NCI-H146 (cell line): ENCODE results near the gene SECISBP2.

ENCODE experiments used
- DNase-seq: peaks from one replicate; lab custom pipeline; 2025; lab: John Stamatoyannopoulos, UW

SECISBP2 gene

DNA sequence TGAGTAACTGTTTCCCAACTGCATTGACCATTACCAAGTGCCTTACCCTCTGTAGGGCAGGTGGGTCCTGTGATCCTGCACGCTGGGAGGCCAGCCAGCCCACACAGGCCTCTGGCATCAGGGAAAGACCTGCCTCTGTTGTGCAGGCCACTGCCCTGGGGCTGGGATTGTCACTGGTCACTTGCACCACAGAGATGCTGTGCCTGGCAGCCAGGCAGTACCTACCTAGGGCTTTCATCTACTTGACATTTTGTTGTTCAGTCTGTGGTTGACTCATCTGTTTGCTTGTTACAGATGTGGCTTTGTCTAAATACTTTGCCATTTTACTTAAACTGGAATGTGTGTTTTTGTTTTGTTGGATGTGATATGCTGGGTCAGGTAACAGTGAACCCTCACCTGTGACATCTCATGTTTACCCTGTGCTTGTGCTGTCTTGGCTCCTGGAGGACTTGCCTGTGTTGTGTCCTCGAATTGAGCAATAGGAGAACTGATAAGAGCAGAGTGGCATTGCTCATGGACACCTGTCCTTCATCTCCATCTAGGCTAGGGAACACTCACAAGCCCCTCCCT lies 32.8 kb downstream of the SECISBP2 start:
- DNase-seq: no peak

DNA sequence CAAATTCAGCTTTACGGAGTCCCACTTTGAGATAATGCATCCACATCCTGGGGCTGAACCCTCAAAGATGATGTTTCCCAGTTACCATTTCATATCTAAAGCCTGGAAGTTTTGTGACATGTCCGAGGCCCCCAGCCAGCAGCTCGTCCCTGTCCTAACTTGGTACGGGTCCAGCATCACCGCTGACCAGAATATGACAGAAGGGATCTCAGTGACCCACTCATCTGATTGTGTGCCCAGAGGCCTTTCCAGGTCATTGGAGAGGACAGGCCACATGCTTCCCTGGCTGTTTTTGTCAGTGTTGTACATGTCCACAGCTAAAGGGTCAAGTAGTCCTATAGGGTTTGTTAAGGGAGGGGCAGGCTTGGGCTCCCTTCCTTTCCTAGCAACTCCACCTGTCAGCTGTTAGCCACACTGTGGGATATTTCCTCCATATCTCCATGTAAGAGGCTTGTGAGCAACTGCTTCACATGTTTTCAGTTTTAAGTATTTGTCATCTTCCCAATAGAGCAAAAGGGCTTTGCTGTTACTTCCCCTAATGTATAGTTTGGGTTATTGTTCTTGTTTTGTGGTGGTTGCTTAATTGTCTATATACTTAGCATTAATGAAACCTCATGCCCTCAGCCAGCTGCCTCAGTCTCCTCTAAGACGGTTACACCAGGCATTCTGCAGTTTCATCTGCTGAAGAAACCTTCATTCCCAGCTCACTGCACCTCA lies 33.4 kb downstream of the SECISBP2 start:
- DNase-seq: no peak

DNA sequence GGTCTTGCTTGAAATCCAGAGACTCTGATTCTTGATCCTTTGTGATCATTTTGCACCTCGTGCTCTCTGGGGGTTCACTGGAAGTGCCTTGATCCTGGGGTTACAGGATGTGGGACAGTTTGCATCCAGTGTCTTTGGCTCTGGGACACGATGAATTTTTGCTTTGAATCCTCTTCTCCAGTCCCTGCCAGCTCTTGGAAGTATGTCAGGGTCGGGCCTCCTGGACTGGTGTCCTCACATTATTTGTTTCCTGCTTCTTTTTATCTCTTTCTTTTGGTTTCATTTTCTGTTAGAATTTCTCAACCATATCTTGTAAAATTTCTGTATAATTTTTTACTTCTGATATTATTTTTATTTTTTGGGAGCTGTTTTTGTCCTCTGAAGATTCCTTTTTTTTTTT lies 34.2 kb downstream of the SECISBP2 start:
- DNase-seq: no peak

DNA sequence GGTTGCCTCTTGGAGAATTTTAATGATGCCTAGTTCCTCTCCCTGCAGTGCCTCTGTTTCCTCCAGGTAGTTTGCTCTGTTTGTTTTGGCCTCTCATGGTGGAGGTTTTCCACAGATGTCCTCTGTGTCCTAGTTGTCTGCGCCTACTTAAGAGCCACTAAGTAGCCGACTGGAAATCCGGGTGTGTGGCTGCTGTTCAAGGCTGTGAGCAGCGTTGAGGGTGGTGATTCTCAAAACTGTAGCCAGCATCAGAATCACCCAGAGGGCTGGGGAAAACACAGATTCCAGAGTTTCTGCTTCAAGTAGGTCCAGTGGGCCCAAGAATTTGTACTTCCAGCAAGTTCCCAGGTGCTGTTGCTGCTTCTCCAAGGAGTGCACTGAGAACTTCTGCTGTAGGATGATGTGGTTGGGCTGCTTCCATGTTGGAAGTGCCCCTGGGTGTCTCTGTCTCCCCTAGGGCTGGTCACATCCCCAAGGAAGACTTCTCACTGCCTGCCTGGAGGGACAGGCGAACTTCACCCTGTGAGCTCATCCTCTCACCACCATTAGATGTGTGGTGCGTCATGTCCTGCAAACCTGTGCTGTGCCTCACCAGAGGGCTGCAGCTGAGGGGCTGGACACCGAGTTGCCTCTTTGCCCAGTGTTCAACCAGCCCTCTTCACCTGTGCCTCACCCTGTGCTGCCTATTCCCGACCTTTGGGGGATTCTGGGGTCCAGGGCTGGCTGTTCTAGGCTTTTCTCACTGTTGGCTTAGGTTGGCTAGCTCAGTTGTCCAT lies 34.8 kb downstream of the SECISBP2 start:
- DNase-seq: no peak

DNA sequence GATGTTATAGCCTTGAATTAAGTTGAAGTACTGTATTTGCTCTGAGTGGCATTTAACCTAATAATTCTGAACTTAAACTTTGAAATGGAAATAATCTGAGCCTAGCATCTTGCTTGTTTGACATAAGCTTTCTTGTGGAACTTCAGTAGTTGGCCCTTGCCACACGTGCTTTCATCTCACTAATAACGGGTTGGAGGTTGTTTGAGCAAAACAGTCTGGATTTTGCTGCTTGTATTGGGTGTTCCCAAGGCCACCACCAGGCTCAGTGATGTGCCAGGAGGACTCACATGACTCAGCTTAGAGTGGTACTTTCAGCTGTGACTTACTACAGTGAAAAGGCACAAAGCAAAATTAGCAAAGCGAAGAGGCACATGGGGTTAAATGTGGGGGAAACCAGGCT lies 35.7 kb downstream of the SECISBP2 start:
- no peak for DNase-seq

DNA sequence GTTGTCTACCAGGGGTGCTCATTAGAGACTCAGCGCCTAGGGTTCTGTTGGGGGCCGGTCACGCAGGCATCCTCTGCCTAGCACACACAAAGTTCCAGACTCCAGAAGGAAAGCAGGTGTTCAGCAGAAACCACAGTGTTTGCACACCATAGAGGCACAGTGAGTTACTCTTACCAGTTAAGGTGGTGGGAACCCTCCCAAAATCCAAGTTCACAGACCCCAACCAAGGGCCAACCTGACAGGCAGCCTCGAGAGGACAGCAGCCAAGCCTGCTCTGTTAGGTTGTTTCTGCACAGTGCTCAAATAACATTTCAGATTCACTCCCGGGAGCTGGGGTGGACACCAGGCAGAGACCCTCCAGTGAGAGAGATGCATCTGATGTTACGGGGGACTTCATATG lies 36.2 kb downstream of the SECISBP2 start:
- DNase-seq: no peak

DNA sequence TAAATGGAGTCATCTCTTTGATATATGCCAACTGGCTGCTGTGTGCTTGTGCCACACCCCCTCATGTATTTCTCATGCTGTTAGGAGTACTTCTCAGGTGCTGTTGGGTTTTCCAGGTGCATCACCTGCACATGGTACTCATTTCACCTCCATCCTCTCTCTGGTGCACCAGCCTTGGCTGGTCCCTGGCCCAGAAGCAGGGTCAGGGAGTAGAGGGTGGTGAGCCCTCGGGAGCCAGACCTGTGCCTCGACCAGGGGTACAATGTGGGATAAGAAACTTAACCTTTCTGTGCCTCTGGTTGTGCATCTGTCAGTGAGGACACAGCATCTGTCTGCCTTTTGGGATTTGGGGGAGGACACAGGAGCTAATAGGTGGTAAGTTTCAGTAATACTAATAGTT lies 38.5 kb downstream of the SECISBP2 start:
- DNase-seq: peak; percentile 4

DNA sequence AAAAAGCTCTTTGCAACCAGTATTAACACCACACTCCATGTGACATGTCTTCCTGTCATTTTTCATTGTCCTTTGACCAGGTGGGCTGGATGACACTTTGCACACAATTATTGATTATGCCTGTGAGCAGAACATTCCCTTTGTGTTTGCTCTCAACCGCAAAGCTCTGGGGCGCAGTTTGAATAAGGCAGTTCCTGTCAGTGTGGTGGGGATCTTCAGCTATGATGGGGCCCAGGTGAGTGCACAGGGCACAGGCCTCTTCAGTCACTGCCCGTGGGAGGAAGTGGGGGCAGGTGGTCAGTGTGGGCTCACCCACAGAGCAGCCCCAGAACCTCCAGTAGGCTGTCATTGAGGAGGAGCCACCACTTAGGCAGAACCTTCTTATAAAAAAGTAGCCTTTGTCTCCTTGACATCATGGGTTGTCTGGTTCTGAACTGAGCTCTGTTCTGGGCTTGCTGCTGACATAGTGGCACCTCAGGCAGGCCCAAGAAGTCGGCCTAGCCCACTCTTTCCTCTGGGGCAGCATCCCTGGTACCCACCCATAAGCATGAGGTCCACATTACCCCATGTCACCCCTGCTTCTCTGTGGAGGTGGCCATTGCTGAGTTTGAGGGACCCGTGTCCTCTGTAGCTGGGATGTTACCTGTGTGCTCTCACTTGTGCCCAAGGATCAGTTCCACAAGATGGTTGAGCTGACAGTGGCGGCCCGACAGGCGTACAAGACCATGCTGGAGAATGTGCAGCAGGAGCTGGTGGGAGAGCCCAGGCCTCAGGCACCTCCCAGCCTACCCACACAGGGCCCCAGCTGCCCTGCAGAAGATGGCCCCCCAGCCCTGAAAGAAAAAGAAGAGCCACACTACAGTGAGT lies 39.3 kb downstream of the SECISBP2 start:
- peak; percentile 87 for DNase-seq

DNA sequence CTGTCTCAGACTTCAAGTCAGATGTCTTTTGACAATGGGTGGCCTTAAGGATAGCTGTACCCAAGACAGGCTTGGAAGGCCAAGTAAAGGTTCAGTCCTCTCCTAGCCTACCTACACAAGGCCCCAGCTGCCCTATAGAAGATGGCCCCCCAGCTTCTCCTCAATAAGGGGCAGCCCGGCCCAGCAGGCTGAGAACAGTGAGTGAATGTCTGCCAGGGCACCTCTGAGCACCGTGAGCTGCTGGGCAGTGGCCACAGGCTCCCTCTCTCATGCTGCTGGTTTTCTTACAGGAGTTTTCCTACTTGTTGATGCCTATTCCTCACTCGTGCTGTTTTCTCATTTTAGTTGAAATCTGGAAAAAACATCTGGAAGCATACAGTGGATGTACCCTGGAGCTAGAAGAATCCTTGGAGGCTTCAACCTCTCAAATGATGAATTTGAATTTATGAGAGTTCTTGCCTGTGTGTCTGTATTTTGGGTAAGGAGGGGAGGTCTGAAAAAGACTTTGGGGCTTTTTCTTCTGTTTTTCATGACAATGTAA lies 40.1 kb downstream of the SECISBP2 start:
- DNase-seq: no peak

DNA sequence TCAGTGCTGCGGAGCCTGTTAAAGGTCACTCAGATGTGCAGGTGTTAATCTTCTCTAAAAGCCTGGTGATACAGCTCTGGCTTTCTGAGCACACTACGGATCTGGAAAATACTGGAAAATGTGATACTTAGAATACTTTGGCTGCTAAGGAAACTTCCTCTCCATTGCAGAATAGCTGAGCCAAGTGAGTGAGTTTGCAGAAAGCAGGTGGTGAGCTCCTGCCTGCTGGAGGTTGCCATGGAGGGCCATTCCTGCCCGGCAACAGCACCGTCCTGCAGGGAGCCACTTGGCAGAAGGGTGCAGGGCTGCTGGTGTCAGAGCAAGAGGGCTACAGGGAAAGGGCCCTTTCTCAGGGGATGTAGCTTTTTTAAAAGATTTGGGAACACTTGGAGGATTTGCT lies 40.7 kb downstream of the SECISBP2 start:
- DNase-seq: peak; percentile 68

DNA sequence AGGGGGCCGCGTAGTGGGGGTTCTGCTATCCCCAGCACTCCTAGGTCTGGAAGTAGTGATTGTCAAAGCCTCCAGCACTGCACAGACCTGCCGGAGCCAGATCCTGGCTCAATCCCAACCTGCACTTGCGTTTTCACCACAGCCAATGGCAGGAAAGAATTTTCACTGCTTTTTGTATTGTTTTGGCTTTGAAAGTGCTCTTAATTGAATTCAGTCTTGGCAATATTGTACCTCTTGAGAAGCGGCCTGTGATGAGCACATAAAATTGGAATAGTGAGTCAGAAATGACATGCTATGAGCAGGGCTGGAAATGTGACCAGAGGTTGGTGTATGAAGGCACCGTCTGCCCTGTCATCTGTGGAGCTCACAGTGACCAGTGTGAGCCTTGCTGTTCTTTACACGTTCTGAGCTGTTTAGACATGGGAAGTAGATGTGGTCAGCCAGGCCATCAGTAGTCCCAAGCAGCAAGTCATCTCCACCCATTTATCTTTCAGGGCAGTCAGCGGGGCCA lies 41.5 kb downstream of the SECISBP2 start:
- no peak for DNase-seq

DNA sequence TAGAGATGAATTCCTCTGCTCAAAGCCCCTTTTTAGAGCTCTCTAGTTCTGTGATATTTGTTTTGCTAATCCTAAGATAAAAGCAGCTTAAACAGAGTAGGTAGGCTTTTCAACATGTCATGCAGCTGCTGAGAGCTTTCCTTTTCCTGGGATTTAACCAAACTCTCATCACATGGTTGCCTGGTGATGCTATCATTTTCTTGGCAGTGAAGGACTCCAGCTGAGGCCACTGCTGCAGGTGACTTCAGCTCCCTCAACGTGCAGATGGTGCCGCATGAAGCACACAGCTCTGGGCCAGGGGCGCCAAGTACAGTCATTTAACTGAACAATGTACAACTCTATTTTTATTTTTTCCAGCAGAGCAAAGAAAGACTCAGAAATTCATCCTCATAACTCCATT lies 42.2 kb downstream of the SECISBP2 start:
- peak; percentile 70 for DNase-seq

DNA sequence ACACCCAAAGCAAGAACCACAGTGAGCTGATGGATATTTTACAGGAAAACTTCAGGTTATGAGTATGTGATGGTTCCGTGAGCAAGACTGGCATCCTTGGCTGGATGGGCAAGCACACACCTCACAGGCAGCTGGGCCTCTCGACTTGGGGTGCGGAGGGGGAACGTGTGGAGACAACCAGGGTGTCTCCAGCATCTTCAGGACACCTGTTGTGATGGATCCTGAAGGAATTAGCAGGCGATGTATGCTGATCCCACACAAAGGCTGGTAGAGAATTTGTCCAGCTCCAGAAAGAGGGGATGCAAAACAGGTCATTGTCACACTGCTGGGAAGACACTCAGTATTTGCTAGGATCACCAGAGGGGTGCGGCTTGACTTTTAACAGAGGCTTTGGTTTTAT lies 42.7 kb downstream of the SECISBP2 start:
- DNase-seq: no peak

DNA sequence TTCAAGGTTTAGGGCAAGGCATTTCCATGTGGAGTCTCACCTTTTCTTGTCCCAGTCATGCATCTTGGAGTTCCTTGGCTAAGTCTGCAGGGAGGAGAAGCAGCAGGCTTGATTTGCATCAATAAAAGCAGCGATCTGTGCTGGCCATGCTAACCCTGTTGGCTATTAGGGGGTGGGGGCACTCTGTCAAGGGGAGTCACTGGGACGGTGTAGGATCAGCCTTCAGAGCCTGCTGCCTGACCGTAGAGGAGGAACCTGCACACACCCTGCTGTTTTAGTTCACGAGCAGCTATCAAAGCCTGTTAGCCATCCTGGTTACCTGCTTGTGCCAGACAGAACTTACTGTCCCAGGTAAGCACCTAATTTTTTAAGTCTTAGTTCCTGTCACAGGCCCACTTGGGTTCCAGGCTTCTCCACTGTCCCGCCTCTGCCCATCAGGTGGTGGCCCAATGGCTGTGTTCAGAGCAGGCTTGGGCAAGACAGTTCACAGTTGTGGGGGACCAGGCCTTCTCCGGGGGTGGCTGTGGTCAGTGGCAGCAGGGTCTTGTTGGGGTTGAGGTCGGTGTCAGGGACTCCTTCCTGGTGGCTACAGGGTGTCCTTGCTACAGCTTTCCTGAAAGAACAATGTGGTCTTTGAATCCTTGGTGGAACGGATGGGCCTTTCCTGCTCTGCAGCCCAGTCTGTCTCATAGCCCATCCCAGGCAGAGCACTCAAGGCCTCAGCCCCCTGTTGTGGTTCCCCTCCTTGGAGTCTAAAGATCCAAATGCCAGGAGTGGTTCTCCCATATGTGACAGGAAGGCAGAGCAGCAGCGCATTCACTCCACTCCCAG lies 43.7 kb downstream of the SECISBP2 start:
- DNase-seq: no peak

DNA sequence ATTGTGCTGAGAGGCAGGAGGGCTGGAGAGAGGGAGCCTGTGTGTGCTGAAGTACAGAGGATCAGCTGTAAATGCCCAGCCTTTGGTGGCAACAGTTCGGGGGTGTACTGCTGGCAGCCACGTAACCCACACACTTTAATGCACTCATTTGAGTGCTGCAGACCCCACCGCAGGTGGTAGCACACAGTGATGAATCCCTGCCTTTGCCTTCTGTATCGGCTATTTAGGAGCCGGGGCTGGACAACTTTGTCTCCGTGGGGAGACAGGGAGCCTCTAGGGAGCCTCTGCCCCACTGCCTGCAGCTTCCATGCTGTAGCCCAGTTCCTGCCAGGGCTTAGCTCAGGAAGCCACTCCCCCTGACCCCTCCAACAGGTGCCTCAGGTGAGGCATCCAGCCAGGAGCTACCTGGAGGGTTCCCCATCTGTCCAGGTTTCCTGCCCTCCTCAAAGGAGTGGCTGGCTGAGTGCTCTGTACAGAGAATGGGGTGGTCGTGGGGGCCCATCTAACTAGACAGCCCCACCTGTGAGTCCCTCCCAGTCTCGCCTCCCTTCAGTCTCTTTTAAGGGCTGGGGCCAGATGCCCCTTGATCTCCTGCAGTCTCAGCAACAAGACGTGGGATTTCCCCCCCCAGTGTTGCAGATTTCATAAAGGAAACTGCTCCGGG lies 44.5 kb downstream of the SECISBP2 start:
- no peak for DNase-seq

DNA sequence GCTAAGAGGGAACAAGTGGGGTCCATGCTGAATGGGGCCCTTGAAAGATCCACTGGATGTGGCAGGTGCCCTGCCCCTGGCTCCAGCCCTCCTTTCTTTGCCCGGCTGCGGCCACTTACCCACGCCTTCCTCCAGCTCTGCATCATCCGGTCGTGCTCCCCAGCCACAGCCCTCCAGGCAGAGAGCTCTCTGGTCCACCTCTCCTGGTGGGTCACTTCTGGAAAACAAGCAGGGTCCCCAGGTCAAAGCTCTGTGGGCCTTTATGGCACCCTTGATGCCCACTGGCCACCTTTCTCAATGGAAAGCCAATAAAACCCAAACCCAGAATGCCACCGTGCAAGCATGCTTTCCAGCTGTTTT lies 45.0 kb downstream of the SECISBP2 start:
- no peak for DNase-seq

DNA sequence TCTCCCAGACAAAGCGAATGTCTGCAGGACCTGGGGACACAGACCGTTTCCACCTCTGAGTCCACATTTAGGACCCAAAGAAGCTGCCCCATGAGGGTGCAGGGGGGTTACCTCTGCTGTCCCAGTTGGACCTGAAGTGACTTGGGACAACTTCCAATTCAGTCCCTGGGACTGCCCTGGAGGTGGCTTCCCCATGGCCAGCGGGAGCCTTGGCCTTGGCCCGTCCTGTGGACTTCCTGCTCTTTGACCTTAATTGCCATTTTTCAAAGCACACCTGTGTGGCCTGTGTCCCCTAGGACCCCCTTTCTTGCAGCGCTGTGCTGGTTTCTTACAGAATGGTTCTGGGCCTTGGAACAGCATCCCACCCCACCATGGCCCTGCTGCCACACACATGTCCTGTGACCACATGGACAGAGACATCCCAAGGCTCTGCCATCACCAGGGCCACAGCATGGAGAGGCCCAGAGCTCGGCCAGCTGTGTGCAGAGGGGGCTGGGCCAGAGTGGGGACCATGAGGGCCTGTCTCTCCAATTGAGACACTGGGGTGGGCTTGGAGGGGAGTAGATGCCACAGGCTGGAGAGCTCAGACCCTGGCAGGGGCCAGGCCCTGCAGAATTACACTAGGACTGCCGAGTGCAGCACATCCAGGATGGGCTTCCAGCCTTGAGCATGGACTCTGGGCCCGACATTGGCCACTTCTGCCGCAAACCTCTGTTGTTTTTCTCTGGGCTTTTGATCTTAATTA lies 45.8 kb downstream of the SECISBP2 start:
- no peak for DNase-seq

DNA sequence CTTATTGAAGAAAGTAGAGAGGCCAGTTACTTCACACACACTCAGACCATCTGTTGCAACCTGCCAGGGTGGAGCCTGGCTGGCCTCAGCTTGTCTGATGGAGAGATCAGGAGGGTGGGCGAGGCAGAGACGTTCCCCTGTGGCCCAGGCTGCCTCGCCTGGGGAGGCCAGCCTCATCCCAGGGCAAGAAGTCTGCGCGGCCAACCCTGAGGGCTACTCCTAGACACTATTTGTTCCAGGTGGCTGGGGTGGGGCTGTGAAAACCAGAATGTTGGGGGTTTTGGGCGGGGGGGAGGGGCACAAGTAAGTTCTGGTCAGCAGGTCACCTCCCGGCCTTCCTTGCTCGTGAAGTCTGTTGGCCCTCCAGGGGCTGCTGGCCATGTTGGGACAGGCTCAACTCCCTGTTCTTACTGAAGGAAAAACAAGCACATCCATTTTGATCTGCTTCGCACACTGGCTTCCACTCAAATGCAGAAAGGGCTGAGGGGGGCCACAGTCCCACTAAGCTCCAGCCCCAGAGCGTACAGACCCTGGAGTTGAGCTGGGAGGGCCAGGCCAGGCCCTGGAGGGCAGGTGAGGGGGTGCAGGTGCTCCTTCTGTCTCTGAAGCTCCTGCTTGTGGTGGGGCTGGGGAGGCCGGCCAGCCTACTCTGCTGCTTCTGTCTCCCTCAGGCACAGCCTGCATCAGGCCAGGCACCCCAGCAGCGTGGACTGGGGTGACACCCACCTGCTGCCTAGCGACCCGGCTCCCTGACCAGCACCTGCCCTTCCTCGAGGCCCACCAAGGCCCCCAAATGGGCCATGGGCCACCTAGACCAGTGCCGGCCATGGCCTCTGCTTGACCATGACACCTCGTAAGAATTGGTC lies 46.6 kb downstream of the SECISBP2 start:
- DNase-seq: no peak

DNA sequence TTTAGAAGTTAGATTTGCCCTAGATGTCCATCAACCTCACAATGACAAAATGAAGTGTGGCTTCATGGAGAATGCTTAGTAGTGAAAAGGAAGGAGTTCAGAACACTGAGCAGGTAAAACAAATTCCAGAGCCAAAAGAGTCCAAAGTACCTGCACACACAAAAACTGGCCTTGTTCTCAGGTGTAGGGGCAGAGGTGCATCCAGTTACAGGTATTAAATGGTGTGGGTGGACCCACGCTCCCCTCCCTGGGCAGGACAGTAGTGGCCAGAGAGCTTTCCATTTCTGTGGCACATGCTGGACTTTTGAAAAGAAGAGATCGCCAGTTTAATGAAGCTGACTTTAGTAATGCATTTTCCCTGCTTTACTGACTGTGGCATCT lies 47.2 kb downstream of the SECISBP2 start:
- no peak for DNase-seq
